HepG2 (cell line): Measurements from ENCODE around the gene MXRA8. TPM values are rescaled to one million over a fixed set of nuclear protein-coding genes. Genes with fewer than 3 reads are reported as not detected.

Experiments
- ATAC-seq: fragments of 200-7000 bp; cut with Tn5 transposase; 3 replicates; pipeline ENCODE4 v1.9.1; 2020; ENCODE audit warnings: mild to moderate bottlenecking, moderate library complexity
- BruUV-seq: library from RNA; stranded (reverse); fragments of 400-500 nt; replicated peaks from 2 replicates; lab custom pipeline; 2021; lab: Mats Ljungman, UMichigan
- CTCF ChIA-PET: fragments of 300-600 bp; formaldehyde crosslinking; extraction: SDS; loops from one replicate; lab custom pipeline; 2021; ENCODE audit warnings: low total read pairs, inconsistent platforms, low intra/inter-chr PET ratio; lab: Yijun Ruan, JAX
- POLR2A ChIA-PET: fragments of 350-600 bp; sonication (Branson Sonifier 250); formaldehyde crosslinking; loops from one replicate; lab custom pipeline; 2020; ENCODE audit warnings: antibody characterized with exemption, inconsistent platforms; lab: Yijun Ruan, JAX
- DNase-seq: peaks from one replicate; pipeline ENCODE4 v3.0.0-alpha.2; 2015; ENCODE audit warnings: low spot score
- FAIRE-seq: peaks from 3 replicates; lab custom pipeline; 2011; peaks lifted over from hg19 to GRCh38; lab: Jason Lieb, UNC
- H2AFZ ChIP-seq: one replicate; pipeline ENCODE4 v1.6.1; 2011; ENCODE audit warnings: low read length, inconsistent platforms
- H3K27ac ChIP-seq: fragments of 300-600 bp; 3 replicates; pipeline ENCODE4 v1.8.0; 2011; ENCODE audit warnings: mixed run types, mild to moderate bottlenecking, mixed read lengths, low read length, inconsistent platforms; ENCODE audit not compliant: insufficient read depth; ENCODE audit errors: extremely low read length
- H3K27me3 ChIP-seq, 2 experiments: fragments of 200-600 bp in 1 of 2; 2 replicates in 1 of 2; 3 replicates in 1 of 2; pipeline versions ENCODE4 v1.6.0 to v1.8.0; 2011; ENCODE audit warnings: low read length in 2 of 2, mild to moderate bottlenecking in 2 of 2, moderate library complexity in 2 of 2, inconsistent platforms in 1 of 2; ENCODE audit not compliant: insufficient read depth in 2 of 2, control insufficient read depth in 1 of 2
- H3K36me3 ChIP-seq, 2 experiments: fragments of 200-600 bp in 1 of 2; replicated peaks in 1 of 2; 2 replicates in 1 of 2; 3 replicates in 1 of 2; pipeline versions ENCODE4 v1.5.1 to v1.8.0; 2011; ENCODE audit warnings: low read length in 2 of 2, inconsistent platforms in 1 of 2; ENCODE audit not compliant: insufficient read depth in 2 of 2, control insufficient read depth in 1 of 2
- H3K4me1 ChIP-seq: 2 replicates; pipeline ENCODE4 v1.5.1; 2012; ENCODE audit warnings: low read length, inconsistent platforms; ENCODE audit not compliant: insufficient read depth
- H3K4me2 ChIP-seq: 2 replicates; pipeline ENCODE4 v1.6.0; 2011; ENCODE audit warnings: low read depth, low read length, inconsistent platforms
- H3K4me3 ChIP-seq, 3 experiments: fragments of 200-600 bp in 1 of 3; sonication (generic), shearing (Covaris generic) in 1 of 3; replicated peaks in 1 of 3; 2 replicates each; pipeline ENCODE4 v1.5.1; 2011 to 2016; ENCODE audit warnings: low read length in 3 of 3, inconsistent platforms in 2 of 3, low read depth in 2 of 3, mild to moderate bottlenecking in 2 of 3, control low read depth in 1 of 3, mixed read lengths in 1 of 3; ENCODE audit not compliant: insufficient read depth in 1 of 3
- H3K79me2 ChIP-seq: one replicate; pipeline ENCODE4 v1.6.1; 2011; ENCODE audit warnings: low read length, inconsistent platforms; ENCODE audit not compliant: insufficient read depth
- H3K9ac ChIP-seq: 2 replicates; pipeline ENCODE4 v1.6.0; 2011; ENCODE audit warnings: mild to moderate bottlenecking, low read depth, low read length, inconsistent platforms; ENCODE audit not compliant: insufficient read depth
- H3K9me3 ChIP-seq: 2 replicates; pipeline ENCODE4 v1.5.1; 2012; ENCODE audit warnings: mild to moderate bottlenecking, low read length
- H4K20me1 ChIP-seq: 2 replicates; pipeline ENCODE4 v1.6.0; 2011; ENCODE audit warnings: inconsistent platforms, mild to moderate bottlenecking, low read length, moderate library complexity; ENCODE audit not compliant: insufficient read depth
- AGO1 ChIP-seq: fragments of 200-400 bp; formaldehyde crosslinking; IDR thresholded peaks from 2 replicates; pipeline ENCODE4 v1.6.1; 2017; ENCODE audit warnings: mild to moderate bottlenecking, low read depth, low read length, moderate library complexity; ENCODE audit not compliant: poor library complexity, severe bottlenecking
- AGO2 ChIP-seq: fragments of 200-400 bp; formaldehyde crosslinking; optimal IDR thresholded peaks from 2 replicates; pipeline ENCODE3; 2017; ENCODE audit warnings: mild to moderate bottlenecking, low read depth, low read length, moderate library complexity
- AKAP8 ChIP-seq: sonication (generic); formaldehyde crosslinking; IDR thresholded peaks from 2 replicates; pipeline ENCODE4 v1.5.1; 2020; ENCODE audit warnings: mild to moderate bottlenecking, missing genetic modification reagents
- CREBL2 ChIP-seq: sonication (generic); formaldehyde crosslinking; IDR thresholded peaks from 2 replicates; pipeline ENCODE4 v1.8.1; 2023; ENCODE audit warnings: missing genetic modification reagents, mild to moderate bottlenecking, borderline replicate concordance
- JUND ChIP-seq: sonication (generic); formaldehyde crosslinking; IDR thresholded peaks from 2 replicates; pipeline ENCODE4 v1.8.0; 2022; ENCODE audit warnings: mild to moderate bottlenecking, missing genetic modification reagents
- NFKBIZ ChIP-seq: IDR thresholded peaks from 2 replicates; pipeline ENCODE4 v1.6.1; 2018; ENCODE audit warnings: missing genetic modification reagents, missing compliant biosample characterization
- NFYB ChIP-seq: sonication (generic); formaldehyde crosslinking; IDR thresholded peaks from 2 replicates; pipeline ENCODE4 v1.4.0; 2020; ENCODE audit warnings: missing genetic modification reagents
- PATZ1 ChIP-seq: sonication (generic); formaldehyde crosslinking; IDR thresholded peaks from 2 replicates; pipeline ENCODE4 v1.4.0; 2020; ENCODE audit warnings: missing genetic modification reagents
- RBFOX2 ChIP-seq: fragments of 200-400 bp; formaldehyde crosslinking; IDR thresholded peaks from 2 replicates; pipeline ENCODE4 v1.6.1; 2017; ENCODE audit warnings: low read depth, mild to moderate bottlenecking, low read length
- SP4 ChIP-seq: sonication (generic); formaldehyde crosslinking; IDR thresholded peaks from 2 replicates; pipeline ENCODE4 v1.8.1; 2023; ENCODE audit warnings: mild to moderate bottlenecking, missing genetic modification reagents
- ZBTB46 ChIP-seq: sonication (generic); formaldehyde crosslinking; IDR thresholded peaks from 2 replicates; pipeline ENCODE4 v1.4.0; 2020; ENCODE audit warnings: mild to moderate bottlenecking, missing genetic modification reagents, borderline replicate concordance
- ZFP36 ChIP-seq: fragments of 150-350 bp; IDR thresholded peaks from 2 replicates; pipeline ENCODE4 v1.6.1; 2018; ENCODE audit warnings: borderline replicate concordance, low read length, low read depth; ENCODE audit not compliant: partially characterized antibody
- ZNF121 ChIP-seq: sonication (generic); formaldehyde crosslinking; IDR thresholded peaks from 2 replicates; pipeline ENCODE4 v1.5.0; 2020; ENCODE audit warnings: mild to moderate bottlenecking, missing genetic modification reagents
- ZNF607 ChIP-seq: sonication (generic); formaldehyde crosslinking; IDR thresholded peaks from 2 replicates; pipeline ENCODE4 v1.5.1; 2020; ENCODE audit warnings: missing genetic modification reagents, mild to moderate bottlenecking, borderline replicate concordance
- WGBS: methylation state at CpG from one replicate; pipeline ENCODE4 v1.1.6; 2017; ENCODE audit warnings: low lambda C conversion rate; 5-methylcytosine and 5-hydroxymethylcytosine counted together
- in situ Hi-C: cut with HindIII; loops from 2 replicates; pipeline ENCODE4 v1.10.0; 2017; ENCODE audit warnings: low pct_unique_long_range_greater_than_20kb; ENCODE audit not compliant: extremely low pct_ligation_motif_present
- intact Hi-C: fragments of 100-400 bp; cut with micrococcal nuclease; formaldehyde crosslinking; loops from one replicate; pipeline ENCODE4 v1.10.0; 2022; ENCODE audit not compliant: unreplicated experiment
- polyA plus RNA-seq, 8 experiments: library from polyadenylated mRNA; depleted of rRNA in 3 of 8; stranded (reverse) in 7 of 8; unstranded in 1 of 8; fragments of >200 nt; fragmentation: Illumina TruSeq in 4 of 8; extraction: Trizol in 4 of 8; gene quantifications; 2 replicates each; pipeline versions ENCODE4 v1.2.1 to v1.2.3, GENCODE V29; 2011 to 2016; ENCODE audit warnings: low read depth in 4 of 8, missing spikeins in 1 of 8, mixed read lengths in 1 of 8; ENCODE audit not compliant: insufficient read depth in 1 of 8
- total RNA-seq, 5 experiments: library from RNA; depleted of rRNA; stranded (reverse); fragments of >200 nt; fragmentation: Illumina TruSeq; extraction: Trizol; gene quantifications; 2 replicates each; pipeline ENCODE4 v1.2.3, GENCODE V29; 2016; ENCODE audit warnings: low read depth in 1 of 5

MXRA8 gene
- total and polyA plus RNA-seq, 2 of the 13 experiments (the other 11 are each of a cell fraction or from before 2014, with no cell fraction given) = 19.8 to 44.8 TPM

DNA sequence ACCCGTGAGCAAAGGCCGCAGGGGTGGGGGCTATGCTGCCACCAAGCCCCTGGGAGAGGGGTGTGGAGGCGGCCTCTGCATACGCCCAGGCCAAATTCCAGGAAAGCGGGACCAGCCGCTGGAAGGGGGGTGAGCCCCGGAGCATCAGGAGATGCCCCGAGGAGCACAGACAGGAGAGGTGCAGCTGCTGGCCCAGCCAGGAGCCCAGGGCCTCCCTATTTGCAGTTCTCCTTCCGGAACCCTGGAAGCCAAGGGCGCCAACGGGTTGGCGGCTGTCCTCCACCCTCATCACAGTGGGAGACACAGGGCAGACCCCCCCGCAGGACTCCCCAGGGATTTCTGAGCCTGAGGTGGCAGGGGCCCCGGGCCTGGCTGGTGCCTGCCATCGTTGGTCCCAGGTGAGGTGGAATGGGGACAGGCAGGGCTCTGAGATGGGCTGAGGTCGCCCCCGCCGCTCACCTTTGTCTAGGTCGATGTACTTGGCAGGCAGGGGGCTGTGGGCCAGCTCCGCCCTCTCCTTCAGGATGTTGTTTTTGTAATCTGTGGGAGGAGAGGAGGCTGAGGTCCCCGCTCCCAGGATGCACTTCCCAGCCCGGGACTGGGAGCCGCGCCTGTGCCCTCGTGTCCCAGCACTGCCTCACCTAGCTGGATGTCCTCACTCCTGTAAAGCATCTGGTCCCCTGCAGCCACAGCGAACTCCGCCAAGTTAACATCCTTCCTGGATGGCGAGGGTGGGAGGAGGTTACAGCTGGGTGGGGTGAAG, 4.8 kb downstream of the MXRA8 start:
- intact Hi-C loops = no loop called here
- Histone ChIP-seq H3K9me3 (no peaks in the 10 kb centered on the region), H3K4me1 (peaks cover 33% of the 10 kb centered on the region), H3K27ac (no peak overlapping the region), H3K4me3 (no peak overlapping the region), H4K20me1 (no peaks in the 10 kb centered on the region), H3K4me2 (no peak overlapping the region), H2AFZ (no peak overlapping the region), H3K27me3 (no peaks in the 10 kb centered on the region), H3K9ac (no peak overlapping the region), H3K79me2 (peaks cover 6% of the 10 kb centered on the region), H3K36me3 (no peaks in the 10 kb centered on the region)
- ChIA-PET CTCF (no interaction called here), POLR2A (no interaction called here)
- no TSS peak for BruUV-seq
- 83% methylated on average over 13 of the region's 28 CpGs for WGBS
- no peak for FAIRE-seq
- no peak for DNase-seq
- in situ Hi-C loops = no loop called here
- ATAC-seq = no peak
- TF ChIP-seq ZBTB46 (CRISPR knock-in tag) (no peak), PATZ1 (CRISPR knock-in tag) (0 out of 2 replicates have a peak, but pooled peaks have one; percentile 16), ZNF607 (CRISPR knock-in tag) (no peak), AKAP8 (CRISPR knock-in tag) (peak; percentile 92; the same call in 1 of the 2 replicates), ZNF121 (no peak), NFYB (CRISPR knock-in tag) (no peak), ZFP36 (no peak), NFKBIZ (CRISPR knock-in tag) (no peak), SP4 (CRISPR knock-in tag) (no peak), JUND (no peak), CREBL2 (CRISPR knock-in tag) (no peak), AGO1 (peak; percentile 96), AGO2 (peak; percentile 82), RBFOX2 (peak; percentile 62)
